K562 (cell line): ENCODE measurements around the gene GMDS.

ENCODE experiments used
- BRCA1 ChIP-seq, 2 experiments: fragments of 450-650 bp in 1 of 2; sonication (generic) in 1 of 2; formaldehyde crosslinking in 1 of 2; IDR thresholded peaks; 2 replicates each; pipeline versions ENCODE4 v1.5.0 to v1.6.1; 2017 to 2020; ENCODE audit warnings: mild to moderate bottlenecking in 1 of 2, missing genetic modification reagents in 1 of 2
- CTCF ChIP-seq, 3 experiments: IDR thresholded peaks in 2 of 3; conservative IDR thresholded peaks in 1 of 3; 2 replicates each; pipeline ENCODE4 v1.5.1; 2011 to 2012; ENCODE audit warnings: low read length in 3 of 3, mild to moderate bottlenecking in 3 of 3, control low read depth in 2 of 3, improper control_type of control experiment in 1 of 3, inconsistent platforms in 1 of 3, low read depth in 1 of 3, mixed read lengths in 1 of 3, moderate library complexity in 1 of 3; ENCODE audit not compliant: insufficient read depth in 2 of 3
- CUX1 ChIP-seq: fragments of 200-800 bp; sonication (Bioruptor generic); IDR thresholded peaks from 2 replicates; pipeline ENCODE4 v1.6.1; 2016; ENCODE audit warnings: missing genetic modification characterization, missing compliant biosample characterization
- ELF1 ChIP-seq: fragments of 200-800 bp; sonication (Bioruptor generic); IDR thresholded peaks from 2 replicates; pipeline ENCODE4 v1.6.1; 2016; ENCODE audit warnings: missing genetic modification characterization, missing compliant biosample characterization
- FOXA3 ChIP-seq, 2 experiments: fragments of 450-650 bp in 1 of 2; sonication (generic) in 1 of 2; formaldehyde crosslinking; IDR thresholded peaks in 1 of 2; conservative IDR thresholded peaks in 1 of 2; 2 replicates each; pipeline versions ENCODE4 v1.4.0 to v1.8.0; 2020 to 2022; ENCODE audit warnings: mild to moderate bottlenecking in 2 of 2, missing genetic modification reagents in 1 of 2
- FOXM1 ChIP-seq, 2 experiments: fragments of 450-650 bp in 1 of 2; sonication (generic) in 1 of 2; formaldehyde crosslinking in 1 of 2; IDR thresholded peaks; 2 replicates each; pipeline versions ENCODE4 v1.6.1 to v1.9.0; 2017 to 2022; ENCODE audit warnings: low read depth in 2 of 2, mild to moderate bottlenecking in 2 of 2, missing genetic modification reagents in 1 of 2, moderate library complexity in 1 of 2
- HCFC1 ChIP-seq: IDR thresholded peaks from 2 replicates; pipeline ENCODE4 v1.6.1; 2012; ENCODE audit warnings: low read depth, low read length, improper control_type of control experiment
- PHF21A ChIP-seq: fragments of 450-650 bp; IDR thresholded peaks from 2 replicates; pipeline ENCODE4 v1.6.1; 2017; ENCODE audit warnings: low read depth, borderline replicate concordance
- RAD21 ChIP-seq, 2 experiments: fragments of 250-450 bp in 1 of 2; fragments of 450-650 bp in 1 of 2; sonication (Bioruptor Pico) in 1 of 2; formaldehyde crosslinking in 1 of 2; IDR thresholded peaks in 1 of 2; conservative IDR thresholded peaks in 1 of 2; 2 replicates each; pipeline versions ENCODE4 v1.4.0 to v1.8.0; 2020 to 2022; ENCODE audit warnings: mild to moderate bottlenecking in 2 of 2, moderate library complexity in 1 of 2
- RBM39 ChIP-seq: fragments of 200-400 bp; formaldehyde crosslinking; optimal IDR thresholded peaks from 2 replicates; pipeline ENCODE3; 2018; ENCODE audit warnings: low read depth, low read length
- SMARCE1 ChIP-seq: fragments of 450-650 bp; IDR thresholded peaks from 2 replicates; pipeline ENCODE4 v1.7.1; 2016; ENCODE audit warnings: mild to moderate bottlenecking
- SRSF1 ChIP-seq: fragments of 200-400 bp; formaldehyde crosslinking; IDR thresholded peaks from 2 replicates; pipeline ENCODE4 v1.6.1; 2017; ENCODE audit warnings: mild to moderate bottlenecking, low read depth, low read length, moderate library complexity
- ZZZ3 ChIP-seq: fragments of 450-650 bp; IDR thresholded peaks from 2 replicates; pipeline ENCODE4 v1.6.1; 2016; ENCODE audit warnings: antibody characterized with exemption, mild to moderate bottlenecking, moderate library complexity
- TF ChIP-seq, protein P1 (sequence below): fragments of 450-650 bp; IDR thresholded peaks from 2 replicates; pipeline ENCODE4 v1.6.1; 2017; ENCODE audit warnings: mild to moderate bottlenecking, moderate library complexity

GRCh38 chr6:1665214-1665613, 580.2 kb downstream of the GMDS start:
- TF ChIP-seq SRSF1 (no peak), PHF21A (no peak), FOXM1 (IDR thresholded peaks at IDR 0.05; ENCODE audit: low read depth) (no peak), FOXM1 (CRISPR knock-in tag; IDR thresholded peaks at IDR 0.05; ENCODE audit: low read depth) (no peak), RBM39 (no peak), HCFC1 (no peak), ELF1 (tag) (no peak), ZZZ3 (no peak), CTCF (IDR thresholded peaks at IDR 0.05 in 2 of 3, conservative IDR thresholded peaks at IDR 0.05 in 1 of 3; ENCODE audit: insufficient read depth in 2 of 3, low read depth in 1 of 3, low read length in 3 of 3) (no peak), RAD21 (CRISPR knock-in tag; conservative IDR thresholded peaks at IDR 0.05 in 1 of 2, IDR thresholded peaks at IDR 0.05 in 1 of 2) (no peak), CUX1 (no peak), FOXA3 (CRISPR knock-in tag; conservative IDR thresholded peaks at IDR 0.05 in 1 of 2, IDR thresholded peaks at IDR 0.05 in 1 of 2) (no peak), BRCA1 (IDR thresholded peaks at IDR 0.05) (no peak), BRCA1 (CRISPR knock-in tag; IDR thresholded peaks at IDR 0.05) (no peak), SMARCE1 (no peak)
- TF ChIP-seq, protein P1, sequence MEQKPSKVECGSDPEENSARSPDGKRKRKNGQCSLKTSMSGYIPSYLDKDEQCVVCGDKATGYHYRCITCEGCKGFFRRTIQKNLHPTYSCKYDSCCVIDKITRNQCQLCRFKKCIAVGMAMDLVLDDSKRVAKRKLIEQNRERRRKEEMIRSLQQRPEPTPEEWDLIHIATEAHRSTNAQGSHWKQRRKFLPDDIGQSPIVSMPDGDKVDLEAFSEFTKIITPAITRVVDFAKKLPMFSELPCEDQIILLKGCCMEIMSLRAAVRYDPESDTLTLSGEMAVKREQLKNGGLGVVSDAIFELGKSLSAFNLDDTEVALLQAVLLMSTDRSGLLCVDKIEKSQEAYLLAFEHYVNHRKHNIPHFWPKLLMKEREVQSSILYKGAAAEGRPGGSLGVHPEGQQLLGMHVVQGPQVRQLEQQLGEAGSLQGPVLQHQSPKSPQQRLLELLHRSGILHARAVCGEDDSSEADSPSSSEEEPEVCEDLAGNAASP, result no peak
